Stimulated activated CD4-positive, alpha-beta T cell treated with anti-CD3 and anti-CD28 coated beads, Interleukin-1b, Interleukin-23, amount 100 ng/mL, for 1 hour (primary cell): Measurements from ENCODE around the gene KIF5A.
A peak's percentile ranks its signal among the peaks of the same experiment; 100 is the strongest.
"Not testable (repeated sequence)": the region's sequence is repeated elsewhere in the genome, so short reads cannot be mapped to it uniquely, and the experiment has no call there.

Experiments
- DNase-seq, 2 donors: peaks; one replicate each; pipeline ENCODE4 v3.0.0-alpha.2; 2020; ENCODE audit warnings: low read depth in 2 of 2

The KIF5A gene

DNA sequence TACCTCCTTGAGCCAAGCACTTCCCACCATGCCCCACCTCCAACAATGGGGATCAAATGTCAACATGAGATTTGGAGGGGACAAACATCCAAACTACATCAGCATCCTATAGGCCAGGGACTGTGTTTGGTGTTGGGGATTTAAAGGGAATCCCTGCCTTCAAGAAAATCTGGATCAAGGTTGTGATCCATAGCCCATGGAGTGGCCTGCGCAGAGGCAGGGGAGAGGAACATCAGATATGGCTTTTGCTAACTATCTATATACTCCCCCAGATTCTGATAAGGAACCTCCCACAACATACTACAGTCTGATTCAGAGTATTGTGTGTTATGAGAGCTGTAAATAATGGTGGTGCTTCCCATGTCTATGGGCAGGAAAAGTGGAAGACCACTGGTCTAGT is 5.1 kb downstream of the KIF5A start:
- DNase-seq: no peak

DNA sequence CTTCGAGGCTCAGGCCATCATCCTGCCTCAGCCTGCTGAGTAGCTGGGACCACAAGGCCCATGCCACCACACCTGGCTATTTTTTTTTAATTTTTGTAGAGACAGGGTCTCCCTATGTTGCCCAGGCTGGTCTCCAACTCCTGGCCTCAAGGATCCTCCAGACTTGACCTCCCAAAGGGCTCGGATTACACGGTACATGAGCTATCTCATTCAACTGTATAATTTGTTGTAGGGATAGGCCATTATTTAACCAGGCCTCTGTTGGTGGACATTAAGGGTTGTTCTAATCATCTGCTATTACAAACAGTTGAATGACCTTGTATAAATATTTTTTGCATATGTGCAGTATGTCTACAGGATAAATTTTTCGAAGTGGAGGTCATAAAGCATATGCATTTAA is 9.0 kb downstream of the KIF5A start:
- no peak for DNase-seq

DNA sequence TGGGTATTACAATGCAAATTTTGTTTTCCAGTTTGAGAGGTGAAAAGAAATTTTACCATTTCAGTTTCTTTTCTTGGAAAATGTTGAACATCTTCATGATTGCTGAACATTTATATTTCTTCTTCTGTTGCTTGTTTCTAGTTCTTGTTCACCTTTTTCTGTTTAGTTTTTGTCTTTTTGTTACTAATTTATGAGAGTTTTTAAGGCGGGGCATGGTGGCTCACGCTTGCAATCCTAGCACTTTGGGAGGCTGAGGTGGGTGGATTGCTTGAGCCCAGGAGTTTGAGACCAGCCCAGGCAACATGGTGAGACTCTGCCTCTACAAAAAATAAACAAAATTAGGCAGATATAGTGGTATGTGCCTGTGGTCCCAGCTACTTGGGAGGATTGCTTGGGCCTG is 10.7 kb downstream of the KIF5A start:
- DNase-seq: no peak

DNA sequence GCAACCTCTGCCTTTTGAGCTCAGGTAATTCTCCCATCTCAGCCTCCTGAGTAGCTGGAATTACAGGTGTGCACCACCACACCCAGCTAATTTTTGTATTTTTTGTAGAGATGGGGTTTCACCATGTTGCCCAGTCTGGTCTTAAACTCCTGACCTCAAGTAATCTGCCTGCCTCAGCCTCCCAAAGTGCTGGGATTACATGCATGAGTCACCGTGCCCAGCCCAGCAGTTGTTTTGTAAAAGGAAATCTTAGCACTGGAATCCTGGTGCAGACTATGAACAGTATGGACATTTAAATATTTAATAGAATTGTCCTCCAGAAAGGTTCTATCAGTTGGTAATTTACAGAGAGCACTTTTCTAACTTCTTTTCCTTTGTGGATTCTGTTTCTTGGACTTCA is 11.3 kb downstream of the KIF5A start:
- DNase-seq: not testable (repeated sequence)

DNA sequence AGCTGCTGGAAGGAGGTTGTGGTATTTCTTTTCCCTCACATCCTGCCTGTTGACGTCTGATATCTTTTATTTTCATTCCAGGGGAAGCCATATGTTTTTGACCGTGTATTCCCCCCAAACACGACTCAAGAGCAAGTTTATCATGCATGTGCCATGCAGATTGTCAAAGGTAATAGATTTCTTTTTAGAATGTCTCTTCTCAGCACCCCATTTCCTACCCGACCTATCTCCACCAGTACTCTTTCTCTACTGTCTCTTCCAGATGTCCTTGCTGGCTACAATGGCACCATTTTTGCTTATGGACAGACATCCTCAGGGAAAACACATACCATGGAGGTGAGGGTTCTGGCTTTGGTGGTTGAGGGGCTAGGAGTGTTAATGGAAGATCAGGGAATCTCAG is 13.5 kb downstream of the KIF5A start:
- DNase-seq: no peak

DNA sequence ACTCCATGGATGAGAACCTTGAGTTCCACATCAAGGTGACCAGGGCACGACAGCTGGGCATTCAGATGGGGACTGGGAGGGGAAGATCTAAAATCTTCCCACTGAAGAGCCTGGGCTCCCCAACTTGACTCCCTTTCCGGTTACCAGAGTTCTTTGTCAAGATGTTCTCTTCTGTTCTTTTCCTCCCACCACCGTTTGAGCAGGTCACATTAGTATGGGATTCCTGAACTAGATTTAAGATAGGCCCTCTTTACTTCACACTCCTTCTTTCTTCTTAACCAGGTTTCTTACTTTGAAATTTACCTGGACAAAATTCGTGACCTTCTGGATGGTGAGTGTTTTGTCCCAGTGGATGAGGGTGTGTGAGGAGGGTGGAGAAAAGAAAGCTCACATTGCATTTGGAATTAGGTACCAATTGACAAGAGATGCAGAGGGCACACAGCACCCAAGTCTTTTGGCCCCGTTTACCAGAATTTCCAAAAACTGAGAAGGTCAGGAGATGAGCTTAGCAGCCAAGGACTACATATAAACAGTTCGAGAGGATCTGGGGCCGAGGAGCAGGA is 14.4 kb downstream of the KIF5A start:
- DNase-seq: no peak

DNA sequence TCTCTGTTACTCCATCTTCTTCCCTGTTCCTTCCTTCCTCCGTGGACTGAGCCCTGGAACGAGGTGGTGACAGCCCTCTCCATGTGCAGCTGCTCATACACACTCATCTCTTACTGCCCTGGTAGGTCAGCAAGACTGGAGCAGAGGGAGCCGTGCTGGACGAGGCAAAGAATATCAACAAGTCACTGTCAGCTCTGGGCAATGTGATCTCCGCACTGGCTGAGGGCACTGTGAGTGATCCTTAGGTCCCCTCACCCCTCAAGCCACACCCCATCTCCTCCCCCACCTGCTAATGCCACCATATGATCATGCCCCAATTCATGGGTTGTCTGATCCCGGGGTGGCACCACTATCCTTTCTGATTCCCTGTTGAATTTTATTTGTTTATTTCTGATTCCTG is 19.0 kb downstream of the KIF5A start:
- DNase-seq: no peak

DNA sequence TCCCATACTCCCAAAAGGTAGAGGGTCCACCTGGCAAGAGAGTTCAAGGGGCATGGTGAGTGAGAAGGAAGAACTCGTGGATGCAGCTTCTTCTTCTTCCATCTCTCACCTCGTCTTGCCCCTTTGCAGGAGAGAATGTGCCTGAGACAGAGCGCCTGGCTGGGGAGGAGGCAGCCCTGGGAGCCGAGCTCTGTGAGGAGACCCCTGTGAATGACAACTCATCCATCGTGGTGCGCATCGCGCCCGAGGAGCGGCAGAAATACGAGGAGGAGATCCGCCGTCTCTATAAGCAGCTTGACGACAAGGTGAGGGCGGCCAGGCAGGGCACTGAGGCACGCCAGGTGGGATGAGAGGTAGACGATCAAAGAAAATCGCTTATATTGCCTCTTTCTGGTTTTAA is 20.0 kb downstream of the KIF5A start:
- DNase-seq: no peak

DNA sequence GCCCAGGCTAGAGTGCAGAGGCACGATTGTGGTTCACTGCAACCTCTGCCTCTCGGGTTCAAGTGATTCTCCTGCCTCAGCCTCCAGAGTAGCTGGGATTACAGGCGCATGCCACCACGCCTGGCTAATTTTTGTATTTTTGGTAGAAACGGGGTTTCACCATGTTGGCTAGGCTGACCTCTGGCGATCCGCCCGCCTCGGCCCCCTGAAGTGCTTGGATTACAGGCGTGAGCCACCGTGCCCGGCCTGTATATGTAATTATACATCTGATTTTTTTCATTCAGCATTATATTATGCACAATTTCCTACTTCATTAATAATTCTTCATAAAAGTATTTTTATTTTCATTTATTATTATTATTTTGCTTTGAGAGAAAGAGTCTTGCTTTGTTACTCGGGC is 20.6 kb downstream of the KIF5A start:
- DNase-seq: not testable (repeated sequence)

DNA sequence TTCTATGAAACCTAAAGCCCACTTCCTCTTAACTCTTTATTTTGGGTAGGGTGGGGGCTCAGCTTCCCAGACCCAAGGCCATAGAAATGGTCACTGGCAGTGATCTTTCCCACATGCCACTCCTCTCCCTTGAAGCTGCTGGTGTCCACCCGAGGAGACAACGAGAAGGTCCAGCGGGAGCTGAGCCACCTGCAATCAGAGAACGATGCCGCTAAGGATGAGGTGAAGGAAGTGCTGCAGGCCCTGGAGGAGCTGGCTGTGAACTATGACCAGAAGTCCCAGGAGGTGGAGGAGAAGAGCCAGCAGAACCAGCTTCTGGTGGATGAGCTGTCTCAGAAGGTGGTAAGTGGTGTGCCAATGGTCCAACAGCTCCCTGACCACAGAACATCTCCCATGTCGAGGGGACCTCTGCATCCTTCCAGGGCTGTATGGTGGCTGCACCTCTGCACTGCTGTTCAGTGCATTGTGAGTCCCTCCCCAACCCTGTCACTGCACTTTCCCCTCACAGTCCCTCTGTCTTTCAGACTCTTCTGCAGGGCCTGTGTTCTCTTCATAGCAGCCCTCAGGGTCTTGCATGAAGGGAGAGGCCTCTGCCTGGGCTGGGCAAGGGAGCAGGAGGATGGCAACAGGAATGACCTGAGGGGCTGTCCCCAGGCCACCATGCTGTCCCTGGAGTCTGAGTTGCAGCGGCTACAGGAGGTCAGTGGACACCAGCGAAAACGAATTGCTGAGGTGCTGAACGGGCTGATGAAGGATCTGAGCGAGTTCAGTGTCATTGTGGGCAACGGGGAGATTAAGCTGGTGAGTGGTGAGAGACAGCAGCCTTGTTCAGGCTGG is 22.3 kb downstream of the KIF5A start:
- DNase-seq: no peak

DNA sequence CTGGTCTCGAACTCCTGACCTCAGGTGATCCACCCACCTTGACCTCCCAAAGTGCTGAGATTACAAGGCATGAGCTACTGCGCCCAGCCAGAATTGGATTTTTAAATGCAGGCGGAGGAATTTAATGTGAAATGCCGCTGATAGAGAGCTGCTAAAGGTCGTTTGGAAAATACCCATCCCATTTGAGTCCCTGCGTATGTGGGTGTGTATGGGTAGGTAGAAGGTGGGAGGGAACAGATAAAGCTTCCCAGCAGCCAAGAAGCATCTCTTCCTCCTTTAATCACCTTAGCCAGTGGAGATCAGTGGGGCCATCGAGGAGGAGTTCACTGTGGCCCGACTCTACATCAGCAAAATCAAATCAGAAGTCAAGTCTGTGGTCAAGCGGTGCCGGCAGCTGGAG is 25.0 kb downstream of the KIF5A start:
- no peak for DNase-seq

DNA sequence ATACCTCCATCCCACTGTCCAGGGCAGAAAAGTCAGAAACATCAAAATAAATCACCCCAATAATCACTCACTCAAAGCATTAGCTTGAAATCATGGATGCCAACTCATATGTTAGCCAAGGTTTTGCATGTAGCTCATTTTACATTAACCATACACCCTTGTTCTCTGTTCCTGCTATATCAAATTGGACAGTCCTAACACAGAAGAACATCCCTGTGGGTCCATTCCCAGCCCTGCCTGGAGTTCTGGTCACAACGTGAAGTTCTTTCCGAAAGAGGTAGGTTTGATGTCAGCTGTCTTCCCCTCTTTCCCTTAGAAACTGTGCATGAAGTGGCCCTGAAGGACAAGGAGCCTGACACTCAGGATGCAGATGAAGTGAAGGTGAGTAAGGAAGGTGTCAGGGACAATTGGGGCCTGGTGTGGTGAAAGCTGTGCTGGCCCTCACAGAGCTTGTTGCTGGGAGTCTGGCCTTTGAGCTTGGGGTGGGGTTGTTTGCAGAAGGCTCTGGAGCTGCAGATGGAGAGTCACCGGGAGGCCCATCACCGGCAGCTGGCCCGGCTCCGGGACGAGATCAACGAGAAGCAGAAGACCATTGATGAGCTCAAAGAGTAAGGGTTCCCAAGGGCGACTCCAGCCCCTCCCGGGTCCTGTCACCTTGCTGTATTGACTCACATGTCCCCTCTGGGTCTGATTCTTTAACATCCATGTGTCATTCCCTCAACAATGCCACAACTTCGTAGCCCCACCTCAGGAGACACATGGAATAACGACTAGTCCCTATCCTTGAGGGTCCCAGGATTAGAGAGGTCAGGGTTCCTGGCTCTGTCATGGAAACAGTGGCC is 26.1 kb downstream of the KIF5A start:
- DNase-seq: no peak

DNA sequence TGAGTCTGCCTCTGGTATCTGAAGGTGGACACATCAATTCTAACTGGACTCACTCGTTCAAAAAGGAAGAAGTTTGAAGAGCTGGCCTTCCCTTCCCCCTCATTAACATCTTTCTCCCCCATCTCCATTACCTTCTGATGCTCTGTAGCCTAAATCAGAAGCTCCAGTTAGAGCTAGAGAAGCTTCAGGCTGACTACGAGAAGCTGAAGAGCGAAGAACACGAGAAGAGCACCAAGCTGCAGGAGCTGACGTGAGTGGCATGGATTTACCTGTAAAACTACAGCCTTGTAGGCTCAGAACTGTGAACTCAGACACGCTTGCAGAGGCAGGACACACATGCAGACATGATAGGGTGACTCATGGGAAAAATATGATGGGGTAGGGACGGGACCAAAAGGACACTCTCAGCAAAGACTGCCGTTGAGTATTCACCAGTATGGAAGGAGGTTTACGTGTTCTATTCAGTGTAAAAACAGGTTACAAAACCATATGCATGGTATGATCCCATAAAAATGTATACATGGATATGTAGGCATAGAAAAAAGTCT is 26.8 kb downstream of the KIF5A start:
- DNase-seq: no peak

DNA sequence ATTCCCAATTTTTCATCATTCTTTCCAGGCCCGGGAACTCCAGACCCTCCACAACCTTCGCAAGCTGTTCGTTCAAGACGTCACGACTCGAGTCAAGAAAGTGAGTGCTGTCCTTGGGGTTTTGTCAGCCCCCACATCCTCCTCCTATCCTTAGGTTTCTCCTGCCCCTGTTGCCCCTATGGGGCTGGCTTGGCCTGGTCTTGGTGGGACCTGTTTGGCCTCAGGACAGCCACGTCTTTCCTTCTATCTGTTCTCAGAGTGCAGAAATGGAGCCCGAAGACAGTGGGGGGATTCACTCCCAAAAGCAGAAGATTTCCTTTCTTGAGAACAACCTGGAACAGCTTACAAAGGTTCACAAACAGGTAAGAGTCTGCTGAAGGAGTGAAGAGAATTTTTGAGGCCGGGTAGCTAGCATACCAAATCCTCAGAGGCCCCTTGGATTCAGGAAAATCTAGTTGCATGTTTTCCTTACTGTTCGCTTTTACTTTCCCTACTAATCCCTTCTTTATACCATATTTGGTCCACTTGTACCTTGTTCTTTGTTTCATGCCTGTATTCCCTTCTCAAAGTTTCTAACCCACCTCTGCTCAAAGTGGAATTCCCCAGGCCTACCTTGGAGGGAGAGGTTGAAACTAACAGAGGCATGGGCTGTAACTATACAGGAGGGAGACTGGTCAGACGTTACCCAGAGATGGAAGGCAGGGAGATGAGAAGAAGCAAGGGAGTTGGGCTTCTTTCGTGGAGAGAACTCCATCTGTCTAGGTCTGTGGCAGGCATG is 28.3 kb downstream of the KIF5A start:
- DNase-seq: no peak

DNA sequence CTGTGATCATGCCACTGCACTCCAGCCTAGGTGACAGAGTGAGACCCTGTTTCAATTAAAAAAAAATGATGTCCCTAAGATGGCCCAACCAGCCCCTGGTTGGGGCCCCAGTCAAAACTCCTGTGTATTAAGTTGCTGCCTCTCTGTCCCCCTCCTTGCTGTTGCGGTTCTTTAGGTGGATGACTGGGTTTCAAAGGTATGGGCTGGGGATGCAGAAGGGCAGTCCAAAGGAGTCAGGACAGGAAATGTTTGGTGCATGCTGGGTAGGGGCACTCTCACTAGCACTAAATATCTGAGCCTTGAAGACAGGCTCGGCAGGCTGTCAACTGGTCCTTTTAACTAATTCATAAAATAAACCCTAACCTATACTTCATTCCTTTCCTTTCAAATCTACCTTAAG is 29.2 kb downstream of the KIF5A start:
- DNase-seq: no peak

DNA sequence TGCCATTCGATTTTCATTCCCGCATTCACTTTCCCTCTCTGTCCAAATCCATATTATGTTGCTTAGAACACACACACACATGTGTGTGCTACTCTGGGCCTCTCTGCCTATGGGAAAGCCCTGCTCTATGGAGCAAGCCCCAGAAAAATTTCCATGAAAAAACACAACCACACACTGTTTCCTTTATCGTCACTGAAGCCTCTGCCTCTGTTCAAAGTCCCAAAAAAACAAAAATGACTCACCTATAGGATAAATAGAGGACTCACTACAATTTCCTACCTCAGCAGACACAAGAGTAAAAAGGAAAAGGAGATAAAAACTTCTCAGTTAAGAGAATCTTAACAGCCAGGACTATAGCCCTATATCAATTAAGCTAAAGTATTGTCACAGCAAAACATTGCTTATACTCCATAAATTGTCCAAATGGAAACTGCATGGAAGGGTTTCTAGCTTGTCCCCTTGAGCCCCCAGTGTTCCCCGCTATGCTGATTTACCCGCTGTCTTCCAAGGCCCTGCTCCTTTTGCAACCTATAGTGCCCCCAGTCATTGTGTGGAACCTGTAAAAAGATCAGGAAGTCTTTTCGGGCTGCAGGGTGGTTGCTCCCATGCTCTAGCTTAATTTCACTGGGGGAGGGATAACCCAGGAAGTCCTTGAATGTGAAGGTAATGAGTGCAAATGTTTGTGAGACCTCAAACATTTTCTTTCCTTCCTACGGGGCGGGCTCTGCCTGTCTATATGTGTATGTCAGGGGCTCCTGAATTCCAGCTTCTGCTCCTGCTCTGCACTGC is 30.0 kb downstream of the KIF5A start:
- no peak for DNase-seq

DNA sequence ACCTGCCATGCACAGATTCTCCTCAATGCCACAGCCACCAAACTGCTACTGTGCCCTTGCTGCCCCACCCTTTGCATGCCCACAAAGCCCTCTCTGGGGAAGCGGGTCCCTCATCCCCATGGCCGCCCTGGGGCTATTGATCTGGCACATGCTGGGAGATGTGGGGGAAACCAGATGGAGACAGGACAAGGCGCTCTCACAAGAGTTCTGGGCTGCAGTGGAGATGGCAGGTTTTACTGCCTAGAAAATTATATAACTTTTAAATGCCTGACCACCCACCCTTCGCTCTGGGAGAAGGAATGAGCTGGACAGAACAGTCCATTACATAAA is 30.6 kb downstream of the KIF5A start:
- no peak for DNase-seq

DNA sequence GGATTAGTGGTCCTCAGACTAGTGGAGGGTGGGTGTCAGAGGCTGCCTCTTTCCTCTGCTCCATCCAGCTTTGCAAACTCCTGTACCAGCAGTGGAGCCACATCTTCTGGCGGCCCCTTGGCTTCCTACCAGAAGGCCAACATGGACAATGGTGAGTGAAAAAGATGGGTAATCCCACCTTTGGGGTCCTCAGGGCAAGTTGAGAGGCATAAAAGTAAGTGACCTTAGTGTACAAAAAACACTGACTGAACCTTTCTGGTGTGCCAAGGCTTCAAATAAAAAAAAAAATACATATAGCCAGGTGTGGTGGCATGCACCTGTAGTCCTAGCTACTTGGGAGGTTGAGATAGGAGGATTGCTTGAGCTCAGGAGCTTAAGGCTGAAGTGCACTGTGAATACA is 32.0 kb downstream of the KIF5A start:
- no peak for DNase-seq

DNA sequence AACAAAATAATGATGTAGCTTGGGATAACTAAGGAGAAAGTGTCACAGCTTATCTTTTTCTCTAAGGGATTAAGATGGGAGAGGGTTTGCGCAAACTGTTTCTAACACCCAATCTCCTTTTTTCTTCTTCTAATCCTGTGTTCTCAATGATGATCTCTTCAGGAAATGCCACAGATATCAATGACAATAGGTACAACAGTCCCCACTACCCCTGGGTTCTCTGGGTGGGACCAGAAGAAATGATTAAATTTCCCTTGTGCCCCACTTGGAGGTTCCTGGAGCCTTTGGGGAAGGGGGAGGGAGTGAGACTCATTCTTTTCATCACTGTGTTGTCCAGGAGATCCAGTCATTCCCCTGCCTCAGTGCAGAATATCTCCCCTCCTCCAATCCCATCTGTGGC is 32.6 kb downstream of the KIF5A start:
- DNase-seq: no peak

DNA sequence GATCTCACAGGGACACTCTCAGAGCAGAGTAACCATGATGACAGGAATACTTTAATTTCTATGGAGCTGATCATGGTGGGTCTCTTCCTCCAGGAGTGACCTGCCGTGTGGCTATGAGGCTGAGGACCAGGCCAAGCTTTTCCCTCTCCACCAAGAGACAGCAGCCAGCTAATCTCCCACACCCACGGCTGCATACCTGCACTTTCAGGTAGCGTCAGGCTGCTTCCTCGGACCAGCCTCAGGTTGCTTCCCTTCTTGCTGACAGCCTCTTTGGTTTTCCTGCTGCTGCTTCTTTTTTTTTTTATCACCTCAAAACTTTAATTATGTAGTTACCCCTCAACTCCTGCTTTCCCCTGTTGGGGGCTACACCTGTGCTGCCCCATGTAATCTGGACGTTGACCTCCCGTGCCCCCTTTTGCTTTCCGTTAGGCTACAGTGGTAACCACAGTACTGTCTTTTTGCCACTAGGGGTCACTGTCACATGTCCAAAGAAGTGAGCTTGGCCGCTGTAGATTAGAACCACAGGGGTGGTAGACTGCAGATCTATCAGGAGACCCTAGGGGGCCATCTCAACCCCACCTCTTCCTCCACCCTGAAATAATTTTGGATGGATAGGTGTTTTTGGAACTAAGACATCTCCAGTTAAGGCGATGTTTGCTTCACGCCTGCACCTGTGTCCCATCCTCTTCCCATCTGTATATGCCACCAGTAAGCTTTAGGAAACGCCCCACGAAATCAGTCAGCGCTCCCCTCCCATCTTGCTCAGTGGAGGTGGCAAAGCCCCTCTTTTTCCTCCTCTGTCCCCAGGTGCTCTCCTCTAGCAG is 33.4 kb downstream of the KIF5A start:
- DNase-seq: peak; percentile 26 to 33
